Endothelial cell (in vitro differentiated cells): ENCODE data around the gene TMEM144. TPM values are rescaled to one million over a fixed set of nuclear protein-coding genes. Genes with fewer than 3 reads are reported as not detected.

Experiments used
- DNase-seq: peaks from one replicate; pipeline ENCODE4 v3.0.0; 2021; ENCODE audit warnings: low spot score
- H3K27ac Mint-ChIP-seq: one replicate; pipeline ENCODE4 v1.8.0; 2021; ENCODE audit warnings: mixed read lengths, inconsistent platforms; ENCODE audit not compliant: unreplicated experiment
- H3K27me3 Mint-ChIP-seq: one replicate; pipeline ENCODE4 v1.8.0; 2021; ENCODE audit warnings: mild to moderate bottlenecking, moderate library complexity, mixed read lengths, inconsistent platforms; ENCODE audit not compliant: unreplicated experiment
- H3K36me3 Mint-ChIP-seq: one replicate; pipeline ENCODE4 v1.8.0; 2021; ENCODE audit warnings: mild to moderate bottlenecking, low read depth, mixed read lengths, inconsistent platforms; ENCODE audit not compliant: unreplicated experiment
- H3K4me1 Mint-ChIP-seq: one replicate; pipeline ENCODE4 v1.8.0; 2021; ENCODE audit warnings: mild to moderate bottlenecking, mixed read lengths, inconsistent platforms; ENCODE audit not compliant: unreplicated experiment
- H3K4me3 Mint-ChIP-seq: one replicate; pipeline ENCODE4 v1.8.0; 2021; ENCODE audit warnings: mild to moderate bottlenecking, mixed read lengths, inconsistent platforms; ENCODE audit not compliant: unreplicated experiment
- H3K9me3 Mint-ChIP-seq: one replicate; pipeline ENCODE4 v1.8.0; 2021; ENCODE audit warnings: mixed read lengths, inconsistent platforms; ENCODE audit not compliant: unreplicated experiment
- CTCF ChIP-seq: fragments of 200-600 bp; sonication (generic); IDR thresholded peaks from one replicate; pipeline ENCODE4 v1.5.0; 2021; ENCODE audit warnings: antibody characterized with exemption; ENCODE audit not compliant: unreplicated experiment
- total RNA-seq: library from RNA; stranded (reverse); fragmentation: NEBNext Ultra II Directional; extraction: Animal tissue kit (Norgen Biotek cat#: 25700); gene quantifications from one replicate; pipeline ENCODE4 v1.2.1, GENCODE V29; 2021; ENCODE audit not compliant: unreplicated experiment

TMEM144 gene
- total RNA-seq, 1 donor from 2014 or later, result 5.7 TPM

- Mint-ChIP-seq H3K9me3 (no peaks in the 10 kb centered on the region), H3K4me1 (no peaks in the 10 kb centered on the region), H3K36me3 (peaks cover 5% of the 10 kb centered on the region), H3K4me3 (no peak overlapping the region), H3K27ac (no peak overlapping the region), H3K27me3 (no peaks in the 10 kb centered on the region)
- TF ChIP-seq CTCF, result no peak
- DNase-seq, result no peak
These were observed 24.4 kb downstream of the TMEM144 start for GRCh38 chr4:158234671-158235070.

GRCh38 chr4:158236304-158237030, 26.2 kb downstream of the TMEM144 start:
- H3K4me3 Mint-ChIP-seq, result no peak overlapping the region
- no peaks in the 10 kb centered on the region for H3K27me3 Mint-ChIP-seq
- no peaks in the 10 kb centered on the region for H3K9me3 Mint-ChIP-seq
- H3K36me3 Mint-ChIP-seq, result peaks cover 2% of the 10 kb centered on the region
- TF ChIP-seq CTCF, result no peak
- DNase-seq, result no peak
- no peak overlapping the region for H3K27ac Mint-ChIP-seq
- H3K4me1 Mint-ChIP-seq, result no peaks in the 10 kb centered on the region

GRCh38 chr4:158238575-158238974, 28.3 kb downstream of the TMEM144 start:
- H3K9me3 Mint-ChIP-seq, result no peaks in the 10 kb centered on the region
- peaks cover 6% of the 10 kb centered on the region for H3K4me1 Mint-ChIP-seq
- no peak overlapping the region for H3K27ac Mint-ChIP-seq
- DNase-seq, result no peak
- no peak for TF ChIP-seq CTCF
- no peak overlapping the region for H3K4me3 Mint-ChIP-seq
- H3K27me3 Mint-ChIP-seq, result no peaks in the 10 kb centered on the region
- no peaks in the 10 kb centered on the region for H3K36me3 Mint-ChIP-seq

- H3K9me3 Mint-ChIP-seq, result no peaks in the 10 kb centered on the region
- DNase-seq, result no peak
These were observed 28.9 kb downstream of the TMEM144 start for GRCh38 chr4:158239196-158239595.

More at GRCh38 chr4:158239196-158239595, 28.9 kb downstream of the TMEM144 start:
- no peak for TF ChIP-seq CTCF
- Mint-ChIP-seq H3K27ac (no peak overlapping the region), H3K4me1 (peaks cover 7% of the 10 kb centered on the region), H3K36me3 (no peaks in the 10 kb centered on the region), H3K4me3 (no peak overlapping the region), H3K27me3 (no peaks in the 10 kb centered on the region)
